Cardiac muscle cell (in vitro differentiated cells and primary cell): ENCODE data around the gene DCBLD2. TPM values are rescaled to one million over a fixed set of nuclear protein-coding genes. Genes with fewer than 3 reads are reported as not detected.
A peak's percentile ranks its signal among the peaks of the same experiment; 100 is the strongest.

Experiments used
- DNase-seq, 2 donors: peaks; one replicate each; pipeline versions ENCODE4 v3.0.0 to v3.0.0-alpha.2; 2010 to 2017; ENCODE audit warnings: low read depth in 1 of 2, low spot score in 1 of 2
- H3K27ac ChIP-seq: fragments of 200-600 bp; sonication (generic); 2 replicates; pipeline ENCODE4 v1.5.1; 2016
- H3K27me3 ChIP-seq: fragments of 200-600 bp; sonication (generic); 2 replicates; pipeline ENCODE4 v1.6.0; 2016; ENCODE audit warnings: control low read depth
- H3K36me3 ChIP-seq: fragments of 200-600 bp; sonication (generic); 2 replicates; pipeline ENCODE4 v1.5.1; 2016; ENCODE audit warnings: control low read depth
- H3K4me1 ChIP-seq: fragments of 200-600 bp; sonication (generic); 2 replicates; pipeline ENCODE4 v1.8.1; 2017; ENCODE audit warnings: low read depth, mild to moderate bottlenecking, mixed run types
- H3K4me3 ChIP-seq: fragments of 200-600 bp; sonication (generic); 2 replicates; pipeline ENCODE4 v1.5.1; 2016; ENCODE audit warnings: mild to moderate bottlenecking
- H3K9me3 ChIP-seq: fragments of 200-600 bp; sonication (generic); 2 replicates; pipeline ENCODE4 v1.5.1; 2017; ENCODE audit warnings: low read depth, mild to moderate bottlenecking, control low read depth
- polyA plus RNA-seq: library from polyadenylated mRNA; unstranded; fragments of >200 nt; fragmentation: Nextera tagmentation; extraction: Ambion mirVana; gene quantifications from 2 replicates; pipeline ENCODE4 v1.2.1, GENCODE V29; 2016
- total RNA-seq: library from RNA; depleted of rRNA; stranded (reverse); fragments of >200 nt; gene quantifications from 2 replicates; pipeline ENCODE4 v1.2.3, GENCODE V29; 2016
- TF ChIP-seq, protein P1 (sequence below): IDR thresholded peaks from 2 replicates; pipeline ENCODE4 v1.5.1; 2012; ENCODE audit warnings: low read depth, mild to moderate bottlenecking, low read length

The DCBLD2 gene
- total and polyA plus RNA-seq, 2 experiments from 2014 or later = 47.6 to 53.9 TPM

DNA sequence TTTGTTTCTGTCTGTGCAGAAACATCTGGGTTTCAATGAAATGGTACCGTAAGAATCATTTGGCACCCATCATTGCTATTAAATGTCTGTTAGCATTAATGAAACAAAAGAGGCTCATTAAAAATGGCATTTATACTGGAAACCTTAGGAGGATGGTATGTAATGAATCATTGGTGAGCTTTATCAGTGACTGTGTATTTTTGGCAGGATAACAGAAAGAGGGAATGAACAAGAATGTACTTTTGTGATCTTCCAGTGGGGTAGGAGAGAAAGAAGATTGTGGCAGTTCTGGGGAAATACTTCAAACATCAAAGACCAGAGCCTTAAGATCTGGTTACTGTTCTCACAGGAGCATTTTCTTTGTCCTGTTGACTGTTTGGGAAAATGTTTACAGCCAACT, 4.7 kb upstream of the DCBLD2 start:
- Histone ChIP-seq H3K9me3 (no peaks in the 10 kb centered on the region), H3K27me3 (no peaks in the 10 kb centered on the region), H3K4me1 (peaks cover 10% of the 10 kb centered on the region), H3K4me3 (no peak overlapping the region), H3K36me3 (no peaks in the 10 kb centered on the region), H3K27ac (no peak overlapping the region)
- peak in 1 of 2 donors; percentile 92 for DNase-seq
- TF ChIP-seq, protein P1, sequence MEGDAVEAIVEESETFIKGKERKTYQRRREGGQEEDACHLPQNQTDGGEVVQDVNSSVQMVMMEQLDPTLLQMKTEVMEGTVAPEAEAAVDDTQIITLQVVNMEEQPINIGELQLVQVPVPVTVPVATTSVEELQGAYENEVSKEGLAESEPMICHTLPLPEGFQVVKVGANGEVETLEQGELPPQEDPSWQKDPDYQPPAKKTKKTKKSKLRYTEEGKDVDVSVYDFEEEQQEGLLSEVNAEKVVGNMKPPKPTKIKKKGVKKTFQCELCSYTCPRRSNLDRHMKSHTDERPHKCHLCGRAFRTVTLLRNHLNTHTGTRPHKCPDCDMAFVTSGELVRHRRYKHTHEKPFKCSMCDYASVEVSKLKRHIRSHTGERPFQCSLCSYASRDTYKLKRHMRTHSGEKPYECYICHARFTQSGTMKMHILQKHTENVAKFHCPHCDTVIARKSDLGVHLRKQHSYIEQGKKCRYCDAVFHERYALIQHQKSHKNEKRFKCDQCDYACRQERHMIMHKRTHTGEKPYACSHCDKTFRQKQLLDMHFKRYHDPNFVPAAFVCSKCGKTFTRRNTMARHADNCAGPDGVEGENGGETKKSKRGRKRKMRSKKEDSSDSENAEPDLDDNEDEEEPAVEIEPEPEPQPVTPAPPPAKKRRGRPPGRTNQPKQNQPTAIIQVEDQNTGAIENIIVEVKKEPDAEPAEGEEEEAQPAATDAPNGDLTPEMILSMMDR = no peak

DNA sequence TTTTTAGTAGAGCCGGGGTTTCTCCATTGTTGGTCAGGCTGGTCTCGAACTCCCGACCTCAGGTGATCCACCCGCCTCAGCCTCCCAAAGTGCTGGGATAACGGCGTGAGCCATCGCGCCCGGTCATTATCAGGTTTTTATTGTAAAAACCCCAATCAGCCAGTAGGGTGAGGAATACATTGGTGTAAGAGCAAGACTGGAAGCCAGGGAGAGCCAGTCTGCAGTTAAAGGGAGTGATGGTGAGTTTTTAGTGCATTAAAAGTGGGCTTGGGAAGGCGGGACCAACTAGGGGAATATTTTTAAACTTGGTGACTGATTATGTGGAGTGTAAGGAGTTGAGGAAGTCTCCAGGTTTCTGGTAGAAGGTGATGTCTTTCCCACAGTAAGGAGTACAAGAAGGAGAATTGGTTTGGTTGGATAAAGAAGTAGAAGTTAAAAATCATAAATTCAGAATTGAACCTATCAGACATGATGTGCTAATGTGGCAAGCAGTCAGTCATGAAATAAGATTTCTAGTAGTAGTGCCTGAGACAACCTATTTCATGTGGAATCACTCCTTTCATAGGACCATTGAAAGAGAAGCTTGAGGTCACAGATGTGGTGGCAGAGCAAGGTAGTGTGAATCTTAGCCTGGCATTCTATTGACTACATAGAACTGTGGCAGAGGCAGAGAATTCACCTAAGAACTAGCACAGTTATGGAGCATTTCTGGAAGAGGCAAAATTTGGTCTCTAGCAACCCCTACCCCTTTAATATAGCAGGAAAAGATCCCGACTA, 2.4 kb upstream of the DCBLD2 start:
- Histone ChIP-seq H3K4me3 (no peak overlapping the region), H3K9me3 (no peaks in the 10 kb centered on the region), H3K27ac (no peak overlapping the region), H3K36me3 (no peaks in the 10 kb centered on the region), H3K27me3 (no peaks in the 10 kb centered on the region), H3K4me1 (peaks cover 20% of the 10 kb centered on the region)
- DNase-seq = no peak
- TF ChIP-seq, protein P1 = no peak

DNA sequence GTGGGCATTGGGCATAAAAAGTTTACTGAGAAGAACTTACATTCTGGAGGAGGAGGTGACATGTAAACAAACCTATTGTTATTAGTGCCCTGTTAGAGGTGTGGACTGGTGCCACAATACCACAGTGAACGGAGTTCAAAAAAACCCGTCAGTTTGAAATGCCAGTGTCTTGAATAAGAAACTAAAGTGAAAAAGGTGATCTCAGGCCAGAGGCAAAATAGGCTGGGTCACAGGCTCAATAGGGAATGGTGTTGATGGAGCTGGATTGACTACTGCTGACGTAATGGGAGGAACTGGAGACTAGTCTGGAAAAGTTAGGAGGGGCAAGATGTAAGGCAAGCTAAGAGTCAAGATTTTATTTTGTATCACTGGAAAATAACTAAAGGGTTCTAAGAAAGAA, 1.6 kb upstream of the DCBLD2 start:
- Histone ChIP-seq H3K27ac (no peak overlapping the region), H3K9me3 (no peaks in the 10 kb centered on the region), H3K27me3 (no peaks in the 10 kb centered on the region), H3K36me3 (no peaks in the 10 kb centered on the region), H3K4me1 (peaks cover 28% of the 10 kb centered on the region), H3K4me3 (no peak overlapping the region)
- TF ChIP-seq, protein P1 = no peak
- DNase-seq = no peak

DNA sequence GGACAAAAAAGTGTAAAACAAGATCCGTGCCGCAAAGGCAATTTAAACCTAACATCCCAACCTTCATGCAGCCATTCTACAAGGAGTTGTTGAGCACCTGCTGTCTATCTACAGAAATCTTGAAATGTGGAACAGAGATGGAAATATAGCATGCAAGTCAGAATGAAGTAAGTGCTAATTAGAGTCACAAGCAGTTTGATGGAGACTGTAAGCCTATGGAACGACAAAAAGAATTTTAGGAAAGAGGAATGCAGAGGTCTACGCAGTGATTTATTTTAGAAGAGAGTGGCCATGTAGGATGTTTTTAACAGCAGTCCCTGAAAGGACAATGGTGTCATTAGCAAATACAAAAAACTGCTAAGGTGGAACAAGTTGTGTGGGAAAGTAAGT, 851 bp upstream of the DCBLD2 start:
- TF ChIP-seq, protein P1 = no peak
- no peaks in the 10 kb centered on the region for H3K9me3 ChIP-seq
- DNase-seq = no peak

DNA sequence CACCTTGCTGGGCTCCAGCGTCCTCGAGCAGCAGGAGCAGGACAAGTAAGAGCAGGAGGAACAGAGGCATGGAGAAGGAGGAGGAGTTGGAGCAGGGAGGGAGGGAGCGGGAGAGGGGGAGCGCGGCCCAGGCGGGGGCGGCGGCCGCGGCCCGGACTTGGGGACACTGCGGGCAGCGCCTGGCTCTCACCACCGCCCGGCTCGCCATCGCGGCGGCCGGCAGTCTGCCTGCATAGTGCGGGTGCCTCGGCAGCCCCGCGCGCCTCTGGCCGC, 440 bp downstream of the DCBLD2 start:
- DNase-seq = peak; percentile 58 to 62
- H3K4me3 ChIP-seq = peak overlapping the region; percentile 55
- TF ChIP-seq, protein P1 = no peak
- no peaks in the 10 kb centered on the region for H3K27me3 ChIP-seq
- H3K27ac ChIP-seq = peak overlapping the region; percentile 87
- H3K9me3 ChIP-seq = no peaks in the 10 kb centered on the region
- H3K36me3 ChIP-seq = no peaks in the 10 kb centered on the region
- peaks cover 32% of the 10 kb centered on the region for H3K4me1 ChIP-seq

More for the DNA sequence above, 851 bp upstream of the DCBLD2 start:
- Histone ChIP-seq H3K27me3 (no peaks in the 10 kb centered on the region), H3K4me1 (peaks cover 32% of the 10 kb centered on the region), H3K27ac (peak overlapping the region; percentile 64), H3K36me3 (no peaks in the 10 kb centered on the region), H3K4me3 (peak overlapping the region; percentile 48)
